Measurements from ENCODE around the gene LPCAT1.

The LPCAT1 gene

GRCh38 chr5:1497795-1498622 lies 25.8 kb downstream of the LPCAT1 start:
- TF ChIP-seq CTCF (IDR thresholded peaks at IDR 0.05; ENCODE audit: low read depth, low read length) = no peak

GRCh38 chr5:1497242-1497777 lies 26.4 kb downstream of the LPCAT1 start:
- no peak for TF ChIP-seq CTCF (IDR thresholded peaks at IDR 0.05; ENCODE audit: low read depth, low read length)
- DNase-seq (ENCODE audit: extremely low read depth, low read depth) = no peak

More at GRCh38 chr5:1497795-1498622, 25.8 kb downstream of the LPCAT1 start:
- DNase-seq (ENCODE audit: extremely low read depth, low read depth) = no peak

GRCh38 chr5:1495525-1495897 lies 28.2 kb downstream of the LPCAT1 start:
- TF ChIP-seq CTCF (IDR thresholded peaks at IDR 0.05; ENCODE audit: low read depth, low read length) = no peak
- DNase-seq (ENCODE audit: extremely low read depth, low read depth) = no peak

- TF ChIP-seq CTCF (IDR thresholded peaks at IDR 0.05; ENCODE audit: low read depth, low read length) = no peak
- no peak for DNase-seq (ENCODE audit: extremely low read depth, low read depth)
These were observed 28.8 kb downstream of the LPCAT1 start for GRCh38 chr5:1494780-1495524.

GRCh38 chr5:1493941-1494340 lies 29.8 kb downstream of the LPCAT1 start:
- TF ChIP-seq CTCF (IDR thresholded peaks at IDR 0.05; ENCODE audit: low read depth, low read length) = no peak
- DNase-seq (ENCODE audit: extremely low read depth, low read depth) = no peak

GRCh38 chr5:1493413-1493812 lies 30.3 kb downstream of the LPCAT1 start:
- no peak for DNase-seq (ENCODE audit: extremely low read depth, low read depth)
- TF ChIP-seq CTCF (IDR thresholded peaks at IDR 0.05; ENCODE audit: low read depth, low read length) = no peak

- no peak for DNase-seq (ENCODE audit: extremely low read depth, low read depth)
- TF ChIP-seq CTCF (IDR thresholded peaks at IDR 0.05; ENCODE audit: low read depth, low read length) = no peak
These were observed 31.0 kb downstream of the LPCAT1 start for GRCh38 chr5:1492757-1493156.

All from AG09319 (cell line).